Measurements from ENCODE around the gene ASB18. TPM values are rescaled to one million over a fixed set of nuclear protein-coding genes. Genes with fewer than 3 reads are reported as not detected.

ASB18 gene
- total RNA-seq, 3 donors from 2014 or later (not counting 1 experiment from before 2014, with no cell fraction given), result not detected

- ATAC-seq, result no peak
- WGBS (ENCODE audit: insufficient coverage), result 33% methylated on average over 15 of the region's 15 CpGs
- H3K9me3 ChIP-seq (ENCODE audit: control insufficient read depth, insufficient read depth, low read length), result no peaks in the 10 kb centered on the region
- H3K27me3 ChIP-seq (ENCODE audit: control insufficient read depth, insufficient read depth, low read length), result peaks cover 21% of the 10 kb centered on the region
- Mint-ChIP-seq H3K27me3 (ENCODE audit: low read depth in 2 of 2) (peaks cover 50 to 52% of the 10 kb centered on the region in 2 donors), H3K27ac (no peak overlapping the region), H3K9me3 (no peaks in the 10 kb centered on the region), H3K4me1 (no peaks in the 10 kb centered on the region), H3K36me3 (no peaks in the 10 kb centered on the region), H3K4me3 (no peak overlapping the region)
- no peak overlapping the region for H3K4me3 ChIP-seq (ENCODE audit: low read length)
- no peak overlapping the region for H3K27ac ChIP-seq (ENCODE audit: low read length)
- intact Hi-C loops (cut with micrococcal nuclease), result no loop called here
- TF ChIP-seq CTCF (IDR thresholded peaks at IDR 0.05), result no peak
- no peaks in the 10 kb centered on the region for H3K36me3 ChIP-seq (ENCODE audit: control insufficient read depth, insufficient read depth, low read length)
- H3K4me1 ChIP-seq (ENCODE audit: control insufficient read depth, insufficient read depth, low read length), result peaks cover under 1% of the 10 kb centered on the region
- DNase-seq, result no peak
Observed at GRCh38 chr2:236161082-236161462, 103.1 kb downstream of the ASB18 start.

GRCh38 chr2:236160366-236161081 is 103.7 kb downstream of the ASB18 start:
- Mint-ChIP-seq H3K27me3 (ENCODE audit: low read depth in 2 of 2) (peaks cover 50% of the 10 kb centered on the region in 2 donors), H3K4me1 (no peaks in the 10 kb centered on the region), H3K4me3 (no peak overlapping the region), H3K27ac (no peak overlapping the region), H3K9me3 (no peaks in the 10 kb centered on the region), H3K36me3 (no peaks in the 10 kb centered on the region)
- Histone ChIP-seq H3K9me3 (ENCODE audit: control insufficient read depth, insufficient read depth, low read length) (no peaks in the 10 kb centered on the region), H3K27ac (ENCODE audit: low read length) (no peak overlapping the region), H3K36me3 (ENCODE audit: control insufficient read depth, insufficient read depth, low read length) (no peaks in the 10 kb centered on the region), H3K4me1 (ENCODE audit: control insufficient read depth, insufficient read depth, low read length) (no peaks in the 10 kb centered on the region), H3K27me3 (ENCODE audit: control insufficient read depth, insufficient read depth, low read length) (peaks cover 21% of the 10 kb centered on the region), H3K4me3 (ENCODE audit: low read length) (no peak overlapping the region)
- ATAC-seq (no peak), DNase-seq (no peak)
- WGBS (ENCODE audit: insufficient coverage), result 29% methylated on average over 21 of the region's 22 CpGs
- intact Hi-C loops (cut with micrococcal nuclease), result no loop called here
- no peak for TF ChIP-seq CTCF (IDR thresholded peaks at IDR 0.05)

GRCh38 chr2:236159778-236160170 is 104.4 kb downstream of the ASB18 start:
- Histone ChIP-seq H3K27me3 (ENCODE audit: control insufficient read depth, insufficient read depth, low read length) (peaks cover 21% of the 10 kb centered on the region), H3K27ac (ENCODE audit: low read length) (no peak overlapping the region), H3K4me1 (ENCODE audit: control insufficient read depth, insufficient read depth, low read length) (no peaks in the 10 kb centered on the region), H3K4me3 (ENCODE audit: low read length) (no peak overlapping the region), H3K9me3 (ENCODE audit: control insufficient read depth, insufficient read depth, low read length) (no peaks in the 10 kb centered on the region), H3K36me3 (ENCODE audit: control insufficient read depth, insufficient read depth, low read length) (no peaks in the 10 kb centered on the region)
- intact Hi-C loops (cut with micrococcal nuclease), result no loop called here
- no peak overlapping the region for H3K27ac Mint-ChIP-seq
- 10% methylated on average over 33 of the region's 33 CpGs for WGBS (ENCODE audit: insufficient coverage)
- no peaks in the 10 kb centered on the region for H3K4me1 Mint-ChIP-seq
- no peaks in the 10 kb centered on the region for H3K36me3 Mint-ChIP-seq
- H3K4me3 Mint-ChIP-seq, result no peak overlapping the region
- no peak for TF ChIP-seq CTCF (IDR thresholded peaks at IDR 0.05)
- H3K9me3 Mint-ChIP-seq, result no peaks in the 10 kb centered on the region
- peaks cover 49 to 58% of the 10 kb centered on the region in 2 donors for H3K27me3 Mint-ChIP-seq (ENCODE audit: low read depth in 2 of 2)
- ATAC-seq, result no peak
- DNase-seq, result no peak
